Activated CD8-positive, alpha-beta memory T cell treated with anti-CD3 and anti-CD28 coated beads, Interleukin-2, amount 50 U/mL, for 4 hours (primary cell): Measurements from ENCODE around the gene PRRT1.
"Not testable (repeated sequence)": the region's sequence is repeated elsewhere in the genome, so short reads cannot be mapped to it uniquely, and the experiment has no call there.

Source experiments
- DNase-seq: peaks from one replicate; pipeline ENCODE4 v3.0.0-alpha.2; 2020

The PRRT1 gene

GRCh38 chr6:32149092-32149755 is 2.5 kb downstream of the PRRT1 start:
- no peak for DNase-seq

GRCh38 chr6:32148289-32149091 is 3.2 kb downstream of the PRRT1 start:
- peak; percentile 64 for DNase-seq

- no peak for DNase-seq
Observed at GRCh38 chr6:32147401-32148132, 4.2 kb downstream of the PRRT1 start.

GRCh38 chr6:32146687-32147086 is 5.1 kb downstream of the PRRT1 start:
- DNase-seq: no peak

- no peak for DNase-seq
Observed at GRCh38 chr6:32146287-32146686, 5.5 kb downstream of the PRRT1 start.

- not testable (repeated sequence) for DNase-seq
Observed at GRCh38 chr6:32144238-32144637, 7.5 kb downstream of the PRRT1 start.

GRCh38 chr6:32140420-32141046 is 11.2 kb downstream of the PRRT1 start:
- no peak for DNase-seq

- DNase-seq: no peak
Observed at GRCh38 chr6:32139590-32139989, 12.1 kb downstream of the PRRT1 start.

- no peak for DNase-seq
Observed at GRCh38 chr6:32137454-32137853, 14.3 kb downstream of the PRRT1 start.

GRCh38 chr6:32133786-32134185 is 18.0 kb downstream of the PRRT1 start:
- no peak for DNase-seq

GRCh38 chr6:32132110-32132509 is 19.6 kb downstream of the PRRT1 start:
- DNase-seq: no peak

GRCh38 chr6:32131439-32131948 is 20.2 kb downstream of the PRRT1 start:
- DNase-seq: no peak

GRCh38 chr6:32129297-32130088 is 22.2 kb downstream of the PRRT1 start:
- no peak for DNase-seq

GRCh38 chr6:32128751-32129296 is 22.9 kb downstream of the PRRT1 start:
- no peak for DNase-seq

GRCh38 chr6:32127717-32128592 is 23.8 kb downstream of the PRRT1 start, which contains the start of gene ATF6B:
Gene ATF6B, minus strand, starts transcription at chr6:32128246. Its CDS starts 39 bp downstream, at chr6:32128207.
- peak; percentile 94 for DNase-seq

- DNase-seq: no peak
Observed at GRCh38 chr6:32127409-32127716, 24.4 kb downstream of the PRRT1 start.

- DNase-seq: no peak
Observed at GRCh38 chr6:32126880-32127279, 24.9 kb downstream of the PRRT1 start.

- DNase-seq: no peak
Observed at GRCh38 chr6:32123681-32124080, 28.1 kb downstream of the PRRT1 start.

- no peak for DNase-seq
Observed at GRCh38 chr6:32120573-32121059, 31.1 kb downstream of the PRRT1 start.

GRCh38 chr6:32118782-32119628 is 32.7 kb downstream of the PRRT1 start:
- peak; percentile 67 for DNase-seq
